Measurements from ENCODE around the gene EDARADD.

GRCh38 chr1:236398538-236398937 is 4.5 kb downstream of the EDARADD start:
- TF ChIP-seq CTCF (IDR thresholded peaks at IDR 0.05) (no peak), POLR2AphosphoS5 (IDR thresholded peaks at IDR 0.05; ENCODE audit: low read depth, low read length) (no peak)
